ENCODE results near the gene PIGL. TPM values are rescaled to one million over a fixed set of nuclear protein-coding genes. Genes with fewer than 3 reads are reported as not detected.
"Not testable (repeated sequence)": the region's sequence is repeated elsewhere in the genome, so short reads cannot be mapped to it uniquely, and the experiment has no call there.

PIGL gene
- total RNA-seq, result 26.8 and 29.3 TPM in 2 replicates

GRCh38 chr17:16217002-16217635 is at the start of gene PIGL:
Gene PIGL (plus strand): TSS chr17:16217210. CDS start chr17:16217227, 17 bp downstream.
- intact Hi-C loops (cut with micrococcal nuclease), result loop anchor here (1.0 to 10.0 kb wide), 8 partner anchors 69 to 960 kb away; partner anchors contain the start of genes CENPV, TRPV2, TTC19 and ZSWIM7

- intact Hi-C loops (cut with micrococcal nuclease), result no loop called here
These were observed 45.4 kb upstream of the PIGL start for GRCh38 chr17:16171613-16172012.

- intact Hi-C loops (cut with micrococcal nuclease), result no loop called here
These were observed 38.2 kb upstream of the PIGL start for GRCh38 chr17:16178836-16179235.

- intact Hi-C loops (cut with micrococcal nuclease), result no loop called here
These were observed 35.4 kb upstream of the PIGL start for GRCh38 chr17:16181581-16181980.

GRCh38 chr17:16187642-16188041 is 29.4 kb upstream of the PIGL start:
- intact Hi-C loops (cut with micrococcal nuclease), result no loop called here

- intact Hi-C loops (cut with micrococcal nuclease), result no loop called here
These were observed 27.1 kb upstream of the PIGL start for GRCh38 chr17:16189791-16190348.

GRCh38 chr17:16190703-16191360 is 26.2 kb upstream of the PIGL start:
- intact Hi-C loops (cut with micrococcal nuclease), result no loop called here

- intact Hi-C loops (cut with micrococcal nuclease), result no loop called here
These were observed 25.4 kb upstream of the PIGL start for GRCh38 chr17:16191604-16192003.

- intact Hi-C loops (cut with micrococcal nuclease), result not testable (repeated sequence)
These were observed 22.6 kb upstream of the PIGL start for GRCh38 chr17:16194307-16194835.

- intact Hi-C loops (cut with micrococcal nuclease), result no loop called here
These were observed 19.7 kb upstream of the PIGL start for GRCh38 chr17:16197276-16197675.

GRCh38 chr17:16199093-16199492 is 17.9 kb upstream of the PIGL start:
- intact Hi-C loops (cut with micrococcal nuclease), result no loop called here

GRCh38 chr17:16201693-16202131 is 15.3 kb upstream of the PIGL start:
- intact Hi-C loops (cut with micrococcal nuclease), result not testable (repeated sequence)

GRCh38 chr17:16202554-16203500 is 14.2 kb upstream of the PIGL start:
- intact Hi-C loops (cut with micrococcal nuclease), result not testable (repeated sequence)

- intact Hi-C loops (cut with micrococcal nuclease), result not testable (repeated sequence)
These were observed 12.2 kb upstream of the PIGL start for GRCh38 chr17:16204763-16205162.

GRCh38 chr17:16211590-16211989 is 5.4 kb upstream of the PIGL start:
- intact Hi-C loops (cut with micrococcal nuclease), result loop anchor here (10.0 kb wide), 2 partner anchors 143 to 203 kb away; partner anchors contain the start of genes CENPV and TRPV2

GRCh38 chr17:16212793-16213192 is 4.2 kb upstream of the PIGL start:
- intact Hi-C loops (cut with micrococcal nuclease), result loop anchor here (10.0 kb wide), 2 partner anchors 142 to 202 kb away; partner anchors contain the start of genes CENPV and TRPV2

GRCh38 chr17:16214190-16215001 is 2.6 kb upstream of the PIGL start:
- intact Hi-C loops (cut with micrococcal nuclease), result loop anchor here (1.0 to 10.0 kb wide), 8 partner anchors 140 to 963 kb away; partner anchors contain the start of genes CENPV, TRPV2, TTC19 and UBB

GRCh38 chr17:16215002-16215272 is 2.1 kb upstream of the PIGL start:
- intact Hi-C loops (cut with micrococcal nuclease), result loop anchor here (1.0 to 10.0 kb wide), 8 partner anchors 140 to 962 kb away; partner anchors contain the start of genes CENPV, TRPV2, TTC19 and UBB

GRCh38 chr17:16215273-16215964 is 1.6 kb upstream of the PIGL start, which contains the start of gene NCOR1:
Gene NCOR1 (minus strand): TSS chr17:16215534. CDS start chr17:16194569, 20,965 bp downstream.
- intact Hi-C loops (cut with micrococcal nuclease), result loop anchor here (1.0 to 10.0 kb wide), 8 partner anchors 139 to 962 kb away; partner anchors contain the start of genes CENPV, TRPV2, TTC19 and UBB
